ENCODE results near the gene DEDD.

- TF ChIP-seq CTCF (IDR thresholded peaks at IDR 0.05): no peak
- TF ChIP-seq POLR2A (IDR thresholded peaks at IDR 0.05): no peak
These were observed 17.2 kb downstream of the DEDD start for GRCh38 chr1:161115132-161115711.

All from heart left ventricle (tissue), 13 donors.